B cell (primary cell): ENCODE data around the gene MOB2. TPM values are rescaled to one million over a fixed set of nuclear protein-coding genes. Genes with fewer than 3 reads are reported as not detected.

Experiments used
- ATAC-seq: fragments of 200-7000 bp; cut with Tn5 transposase; one replicate; pipeline ENCODE4 v1.10.0; 2021; ENCODE audit warnings: low read depth, mild to moderate bottlenecking, moderate number of reproducible peaks, moderate library complexity
- CTCF ChIA-PET: fragments of 350-600 bp; sonication (Branson Sonifier 250); formaldehyde crosslinking; loops from one replicate; lab custom pipeline; 2021; ENCODE audit warnings: antibody characterized with exemption, inconsistent platforms; lab: Charles Lee
- POLR2A ChIA-PET: fragments of 350-600 bp; sonication (Branson Sonifier 250); formaldehyde crosslinking; loops from one replicate; lab custom pipeline; 2021; ENCODE audit warnings: antibody characterized with exemption; lab: Charles Lee
- DNase-seq: peaks from one replicate; pipeline ENCODE4 v3.0.0; 2013
- H2AFZ ChIP-seq: 2 replicates; pipeline ENCODE4 v1.6.1; 2012; ENCODE audit warnings: mild to moderate bottlenecking, low read depth, low read length; ENCODE audit not compliant: insufficient read depth, poor library complexity, severe bottlenecking
- H3K27ac ChIP-seq, 2 donors: 1 replicate in 1 of 2; 2 replicates in 1 of 2; pipeline ENCODE4 v1.5.1; 2012 to 2013; ENCODE audit warnings: low read length in 2 of 2, mild to moderate bottlenecking in 2 of 2, moderate library complexity in 1 of 2
- H3K27me3 ChIP-seq, 4 experiments: fragments of 200-600 bp in 1 of 4; sonication (generic) in 1 of 4; replicated peaks in 1 of 4; 1 replicate in 2 of 4; 2 replicates in 2 of 4; pipeline versions ENCODE4 v1.6.1 to v1.7.0; 2013 to 2016; ENCODE audit warnings: low read length in 3 of 4, mild to moderate bottlenecking in 2 of 4, mixed read lengths in 1 of 4, moderate library complexity in 1 of 4; ENCODE audit not compliant: insufficient read depth in 4 of 4, control insufficient read depth in 3 of 4; ENCODE audit errors: control extremely low read depth in 1 of 4
- H3K36me3 ChIP-seq, 2 experiments: replicated peaks in 1 of 2; 1 replicate in 1 of 2; 2 replicates in 1 of 2; pipeline versions ENCODE4 v1.6.1 to v1.7.1; 2013; ENCODE audit warnings: low read length in 1 of 2; ENCODE audit not compliant: insufficient read depth in 2 of 2, control insufficient read depth in 1 of 2; ENCODE audit errors: control extremely low read depth in 1 of 2, extremely low read depth in 1 of 2
- H3K4me1 ChIP-seq, 2 donors: fragments of 200-600 bp in 1 of 2; sonication (generic) in 1 of 2; 1 replicate in 1 of 2; 2 replicates in 1 of 2; pipeline versions ENCODE4 v1.5.1 to v1.6.1; 2013 to 2017; ENCODE audit warnings: low read length in 2 of 2; ENCODE audit not compliant: control insufficient read depth in 2 of 2, insufficient read depth in 2 of 2
- H3K4me2 ChIP-seq: replicated peaks from 2 replicates; pipeline ENCODE3; 2012; ENCODE audit warnings: mild to moderate bottlenecking, low read depth, low read length; ENCODE audit not compliant: poor library complexity, severe bottlenecking
- H3K4me3 ChIP-seq, 5 experiments: fragments of 200-600 bp in 1 of 5; sonication (generic) in 1 of 5; 1 replicate in 3 of 5; 2 replicates in 2 of 5; pipeline versions ENCODE4 v1.5.1 to v1.7.0; 2011 to 2016; ENCODE audit warnings: low read length in 4 of 5, mild to moderate bottlenecking in 4 of 5, low read depth in 2 of 5, control low read depth in 1 of 5, moderate library complexity in 1 of 5; ENCODE audit not compliant: insufficient read depth in 1 of 5; ENCODE audit errors: control extremely low read depth in 1 of 5, extremely low read depth in 1 of 5
- H3K79me2 ChIP-seq: fragments of 200-600 bp; sonication (generic); one replicate; pipeline ENCODE4 v1.6.0; 2016; ENCODE audit warnings: low read length; ENCODE audit not compliant: control insufficient read depth, insufficient read depth
- H3K9ac ChIP-seq: fragments of 200-600 bp; sonication (generic); 2 replicates; pipeline ENCODE4 v1.6.1; 2017; ENCODE audit warnings: mild to moderate bottlenecking, low read length, moderate library complexity
- H3K9me3 ChIP-seq, 3 donors: one replicate each; pipeline versions ENCODE4 v1.6.1 to v1.7.1; 2013; ENCODE audit warnings: low read length in 2 of 3; ENCODE audit not compliant: control insufficient read depth in 2 of 3, insufficient read depth in 1 of 3; ENCODE audit errors: control extremely low read depth in 1 of 3
- H4K20me1 ChIP-seq: 2 replicates; pipeline ENCODE4 v1.6.0; 2012; ENCODE audit warnings: mild to moderate bottlenecking, low read length; ENCODE audit not compliant: insufficient read depth, control insufficient read depth, poor library complexity, severe bottlenecking
- H3K27ac Mint-ChIP-seq: one replicate; pipeline ENCODE4 v1.8.0; 2021; ENCODE audit warnings: mixed read lengths
- H3K27me3 Mint-ChIP-seq: one replicate; pipeline ENCODE4 v1.8.0; 2021; ENCODE audit warnings: mixed read lengths
- H3K4me1 Mint-ChIP-seq: one replicate; pipeline ENCODE4 v1.8.0; 2021; ENCODE audit warnings: mixed read lengths
- H3K4me3 Mint-ChIP-seq: one replicate; pipeline ENCODE4 v1.8.0; 2021; ENCODE audit warnings: mixed read lengths
- H3K9me3 Mint-ChIP-seq: one replicate; pipeline ENCODE4 v1.8.0; 2022; ENCODE audit warnings: mixed read lengths; ENCODE audit not compliant: insufficient read depth
- CTCF ChIP-seq: fragments of 200-600 bp; IDR thresholded peaks from one replicate; pipeline ENCODE4 v1.8.0; 2022; ENCODE audit warnings: antibody characterized with exemption, mild to moderate bottlenecking
- EZH2 ChIP-seq: IDR thresholded peaks from 2 replicates; pipeline ENCODE4 v1.6.1; 2012; ENCODE audit warnings: borderline replicate concordance, low read depth, mild to moderate bottlenecking, moderate library complexity, low read length; ENCODE audit not compliant: insufficient read depth, poor library complexity, severe bottlenecking
- WGBS: methylation state at CpG from one replicate; pipeline ENCODE4 v1.1.5; 2013; ENCODE audit warnings: missing lambda C conversion rate; ENCODE audit not compliant: insufficient coverage; 5-methylcytosine and 5-hydroxymethylcytosine counted together
- intact Hi-C: fragments of 100-400 bp; cut with micrococcal nuclease; formaldehyde crosslinking; loops from one replicate; pipeline ENCODE4 v1.10.0; 2022
- polyA plus RNA-seq: library from polyadenylated mRNA; depleted of rRNA; stranded (reverse); fragments of >200 nt; gene quantifications from 2 replicates; pipeline ENCODE4 v1.2.3, GENCODE V29; 2012
- total RNA-seq, 2 donors: library from RNA; stranded (reverse); fragments of 120-200 nt in 1 of 2; gene quantifications; 1 replicate in 1 of 2; 2 replicates in 1 of 2; pipeline versions ENCODE4 v1.2.3 to v1.2.4, GENCODE V29; 2013 to 2022

The MOB2 gene
- total and polyA plus RNA-seq, 2 donors (not counting 1 experiment from before 2014, with no cell fraction given), result 55.7 to 57.6 TPM

GRCh38 chr11:1479006-1479677, 7.4 kb downstream of the MOB2 start:
- no peak for TF ChIP-seq EZH2
- no peak for TF ChIP-seq CTCF
- Mint-ChIP-seq H3K27me3 (no peaks in the 10 kb centered on the region), H3K27ac (no peak overlapping the region), H3K9me3 (no peaks in the 10 kb centered on the region), H3K4me1 (no peaks in the 10 kb centered on the region), H3K4me3 (no peak overlapping the region)
- Histone ChIP-seq H3K4me2 (no peak overlapping the region), H3K27me3 (no peaks in the 10 kb centered on the region), H3K36me3 (peaks cover 0 to 59% of the 10 kb centered on the region in 2 experiments), H3K27ac (no peak overlapping the region), H3K9ac (no peak overlapping the region), H3K4me3 (no peak overlapping the region), H4K20me1 (peaks cover 52% of the 10 kb centered on the region), H3K79me2 (peaks cover 8% of the 10 kb centered on the region), H2AFZ (no peak overlapping the region), H3K9me3 (no peaks in the 10 kb centered on the region), H3K4me1 (no peaks in the 10 kb centered on the region)
- DNase-seq (no peak), ATAC-seq (no peak)
- CTCF ChIA-PET, result no interaction called here
- intact Hi-C loops, result no loop called here
- POLR2A ChIA-PET, result no interaction called here
- 98% methylated on average over 9 of the region's 9 CpGs for WGBS

- POLR2A ChIA-PET, result no interaction called here
- H3K4me3 Mint-ChIP-seq, result no peak overlapping the region
- H2AFZ ChIP-seq, result no peak overlapping the region
- no peak overlapping the region for H3K27ac Mint-ChIP-seq
- no peak overlapping the region for H3K4me3 ChIP-seq
- intact Hi-C loops, result no loop called here
- no peaks in the 10 kb centered on the region for H3K27me3 ChIP-seq
- H3K4me1 ChIP-seq, result no peaks in the 10 kb centered on the region
- peaks cover 46% of the 10 kb centered on the region for H4K20me1 ChIP-seq
- TF ChIP-seq EZH2 (no peak), CTCF (no peak)
- H3K9me3 ChIP-seq, result no peaks in the 10 kb centered on the region
- H3K4me1 Mint-ChIP-seq, result no peaks in the 10 kb centered on the region
- no peak overlapping the region for H3K4me2 ChIP-seq
- H3K27me3 Mint-ChIP-seq, result no peaks in the 10 kb centered on the region
- no peaks in the 10 kb centered on the region for H3K9me3 Mint-ChIP-seq
- ATAC-seq (no peak), DNase-seq (no peak)
- H3K9ac ChIP-seq, result no peak overlapping the region
- peaks cover 2% of the 10 kb centered on the region for H3K79me2 ChIP-seq
- CTCF ChIA-PET, result no interaction called here
- WGBS, result 63% methylated on average over 4 of the region's 9 CpGs
- H3K36me3 ChIP-seq, result peaks cover 0 to 61% of the 10 kb centered on the region in 2 experiments
- H3K27ac ChIP-seq, result no peak overlapping the region
These were observed 8.0 kb downstream of the MOB2 start for GRCh38 chr11:1478544-1478943.
